Osteoblast (primary cell): ENCODE measurements around the gene TRAPPC10. TPM values are rescaled to one million over a fixed set of nuclear protein-coding genes. Genes with fewer than 3 reads are reported as not detected.

Experiments used
- DNase-seq: peaks from one replicate; pipeline ENCODE4 v3.0.0; 2011; ENCODE audit warnings: low spot score, mixed read lengths; ENCODE audit not compliant: insufficient read length; ENCODE audit errors: missing footprints
- H2AFZ ChIP-seq: 2 replicates; pipeline ENCODE4 v1.6.0; 2011; ENCODE audit warnings: mild to moderate bottlenecking, low read length
- H3K27ac ChIP-seq: 2 replicates; pipeline ENCODE4 v1.5.1; 2011; ENCODE audit warnings: mild to moderate bottlenecking, low read depth, low read length, moderate library complexity
- H3K27me3 ChIP-seq: 2 replicates; pipeline ENCODE4 v1.6.0; 2012; ENCODE audit warnings: mild to moderate bottlenecking, control low read depth, inconsistent platforms, low read length, moderate library complexity; ENCODE audit not compliant: insufficient read depth
- H3K36me3 ChIP-seq: 2 replicates; pipeline ENCODE4 v1.5.1; 2011; ENCODE audit warnings: mild to moderate bottlenecking, low read length, control low read depth, moderate library complexity; ENCODE audit not compliant: insufficient read depth
- H3K4me1 ChIP-seq: 2 replicates; pipeline ENCODE4 v1.5.1; 2011; ENCODE audit warnings: mild to moderate bottlenecking, low read length, control low read depth, moderate library complexity; ENCODE audit not compliant: insufficient read depth
- H3K4me2 ChIP-seq: 2 replicates; pipeline ENCODE4 v1.6.0; 2011; ENCODE audit warnings: mild to moderate bottlenecking, low read length; ENCODE audit not compliant: insufficient read depth
- H3K4me3 ChIP-seq: fragments of 200-600 bp; sonication (generic); 3 replicates; pipeline ENCODE4 v1.5.1; 2012; ENCODE audit warnings: mild to moderate bottlenecking, low read length, inconsistent platforms; ENCODE audit not compliant: insufficient read depth
- H3K79me2 ChIP-seq: 2 replicates; pipeline ENCODE4 v1.6.0; 2012; ENCODE audit warnings: mild to moderate bottlenecking, low read length, control low read depth, inconsistent platforms; ENCODE audit not compliant: insufficient read depth
- H3K9me3 ChIP-seq: 2 replicates; pipeline ENCODE4 v1.5.1; 2011; ENCODE audit warnings: low read depth, low read length, control low read depth
- H4K20me1 ChIP-seq: 2 replicates; pipeline ENCODE4 v1.6.0; 2012; ENCODE audit warnings: mild to moderate bottlenecking, low read length, control low read depth; ENCODE audit not compliant: insufficient read depth
- CTCF ChIP-seq: IDR thresholded peaks from 2 replicates; pipeline ENCODE4 v1.5.1; 2011; ENCODE audit warnings: mild to moderate bottlenecking, low read depth, low read length, moderate library complexity; ENCODE audit errors: extremely low read depth
- total RNA-seq: library from RNA; depleted of rRNA; stranded (reverse); fragments of >200 nt; gene quantifications from 2 replicates; pipeline ENCODE4 v1.2.3, GENCODE V29; 2012

TRAPPC10 gene
- total RNA-seq, 1 donor, result 36.2 TPM

DNA sequence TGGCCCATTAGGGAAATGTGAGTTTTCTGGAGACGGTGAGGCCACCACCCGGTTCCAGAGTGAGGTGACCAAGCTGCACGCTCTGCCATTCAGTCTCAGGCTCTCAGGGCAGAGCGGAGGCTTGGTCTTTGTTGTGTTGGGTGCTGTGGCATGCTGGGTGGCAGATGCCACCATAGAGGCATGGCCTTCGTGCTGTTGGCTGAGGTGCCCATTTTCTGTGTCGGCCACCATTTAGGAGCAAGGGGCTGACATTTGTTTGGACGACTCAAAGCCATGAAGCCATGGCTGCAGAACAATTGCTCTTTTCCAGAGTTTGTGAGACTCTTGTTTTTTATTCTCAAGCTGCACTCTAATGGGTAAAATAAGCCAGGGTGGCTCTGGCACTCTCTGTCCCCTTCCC lies 58.3 kb downstream of the TRAPPC10 start:
- no peak for DNase-seq
- no peak overlapping the region for H3K4me2 ChIP-seq
- H3K4me1 ChIP-seq, result no peaks in the 10 kb centered on the region
- peaks cover 28% of the 10 kb centered on the region for H3K36me3 ChIP-seq
- H3K27ac ChIP-seq, result no peak overlapping the region
- no peaks in the 10 kb centered on the region for H3K27me3 ChIP-seq
- peaks cover 20% of the 10 kb centered on the region for H4K20me1 ChIP-seq
- no peaks in the 10 kb centered on the region for H3K9me3 ChIP-seq
- peaks cover 71% of the 10 kb centered on the region for H3K79me2 ChIP-seq
- no peak overlapping the region for H3K4me3 ChIP-seq
- TF ChIP-seq CTCF, result no peak
- H2AFZ ChIP-seq, result no peak overlapping the region

GRCh38 chr21:44071359-44072104 lies 59.4 kb downstream of the TRAPPC10 start:
- Histone ChIP-seq H3K27ac (no peak overlapping the region), H4K20me1 (peaks cover 13% of the 10 kb centered on the region), H3K36me3 (peaks cover 31% of the 10 kb centered on the region), H3K4me2 (no peak overlapping the region), H3K79me2 (peaks cover 60% of the 10 kb centered on the region), H2AFZ (no peak overlapping the region), H3K4me3 (no peak overlapping the region), H3K4me1 (no peaks in the 10 kb centered on the region), H3K27me3 (no peaks in the 10 kb centered on the region), H3K9me3 (no peaks in the 10 kb centered on the region)
- TF ChIP-seq CTCF, result no peak
- DNase-seq, result no peak

- Histone ChIP-seq H3K27me3 (no peaks in the 10 kb centered on the region), H3K36me3 (peaks cover 36% of the 10 kb centered on the region), H3K9me3 (no peaks in the 10 kb centered on the region), H2AFZ (no peak overlapping the region), H3K79me2 (peaks cover 55% of the 10 kb centered on the region), H3K4me2 (no peak overlapping the region), H3K27ac (no peak overlapping the region), H3K4me3 (no peak overlapping the region), H3K4me1 (no peaks in the 10 kb centered on the region), H4K20me1 (peaks cover 17% of the 10 kb centered on the region)
- no peak for DNase-seq
- TF ChIP-seq CTCF, result no peak
These were observed 60.0 kb downstream of the TRAPPC10 start for GRCh38 chr21:44072111-44072510.

- H3K36me3 ChIP-seq, result peaks cover 56% of the 10 kb centered on the region
- H3K79me2 ChIP-seq, result peaks cover 39% of the 10 kb centered on the region
- no peaks in the 10 kb centered on the region for H3K4me1 ChIP-seq
- no peak overlapping the region for H3K27ac ChIP-seq
- no peak overlapping the region for H2AFZ ChIP-seq
- H3K4me3 ChIP-seq, result no peak overlapping the region
- peaks cover 15% of the 10 kb centered on the region for H4K20me1 ChIP-seq
- peak; percentile 9 for DNase-seq
- TF ChIP-seq CTCF, result no peak
- H3K9me3 ChIP-seq, result no peaks in the 10 kb centered on the region
- no peaks in the 10 kb centered on the region for H3K27me3 ChIP-seq
- no peak overlapping the region for H3K4me2 ChIP-seq
These were observed 62.3 kb downstream of the TRAPPC10 start for GRCh38 chr21:44074315-44074958.
